ENCODE data around the gene ARHGAP25. TPM values are rescaled to one million over a fixed set of nuclear protein-coding genes. Genes with fewer than 3 reads are reported as not detected.
A peak's percentile ranks its signal among the peaks of the same experiment; 100 is the strongest.

The ARHGAP25 gene
- polyA plus RNA-seq, 1 donor (not counting 4 experiments of a cell fraction or from before 2014, with no cell fraction given) = 25.3 TPM

- peak overlapping the region; percentile 40 for H3K27ac ChIP-seq (ENCODE audit: control insufficient read depth, insufficient read depth, low read length)
- TF ChIP-seq CTCF (optimal IDR thresholded peaks at IDR 0.05 in 1 of 3, IDR thresholded peaks at IDR 0.05 in 1 of 3, conservative IDR thresholded peaks at IDR 0.05 in 1 of 3; ENCODE audit: extremely low read depth in 1 of 3, insufficient read depth in 2 of 3, low read length in 3 of 3) = no peak
- TF ChIP-seq EZH2 (IDR thresholded peaks at IDR 0.05; ENCODE audit: low read length) = no peak
- H3K9me3 ChIP-seq (ENCODE audit: control insufficient read depth, low read depth, low read length) = no peaks in the 10 kb centered on the region
- H3K27me3 ChIP-seq (ENCODE audit: control insufficient read depth, extremely low read depth, insufficient read depth, low read length) = no peaks in the 10 kb centered on the region
- H3K4me1 ChIP-seq (ENCODE audit: control insufficient read depth, extremely low read depth, insufficient read depth, low read length) = peaks cover 39% of the 10 kb centered on the region
- H3K36me3 ChIP-seq (ENCODE audit: control insufficient read depth in 2 of 2, extremely low read depth in 1 of 2, insufficient read depth in 2 of 2, low read length in 2 of 2) = no peaks in the 10 kb centered on the region
- H2AFZ ChIP-seq (ENCODE audit: control insufficient read depth, low read length) = no peak overlapping the region
- H3K4me2 ChIP-seq (ENCODE audit: control insufficient read depth, extremely low read depth, insufficient read depth, low read depth, low read length) = no peak overlapping the region
- H4K20me1 ChIP-seq (ENCODE audit: control insufficient read depth, extremely low read depth, insufficient read depth, low read length) = no peaks in the 10 kb centered on the region
- H3K4me3 ChIP-seq (ENCODE audit: control insufficient read depth in 2 of 3, extremely low read depth in 1 of 3, insufficient read depth in 2 of 3, low read depth in 1 of 3, low read length in 3 of 3) = no peak overlapping the region
- no peak for FAIRE-seq
- H3K79me2 ChIP-seq (ENCODE audit: control insufficient read depth, insufficient read depth, low read length) = no peaks in the 10 kb centered on the region
- no peaks in the 10 kb centered on the region for H3K9me1 ChIP-seq (ENCODE audit: control insufficient read depth, extremely low read depth, insufficient read depth, low read length)
- dilution Hi-C loops (cut with MboI; ENCODE audit: extremely low pct_ligation_motif_present, low sequenced_read_pairs) = no loop called here
- H3K9ac ChIP-seq (ENCODE audit: control insufficient read depth, extremely low read depth, insufficient read depth, low read length) = no peak overlapping the region
- no peak for DNase-seq (ENCODE audit: low read depth, low spot score)
Measured at GRCh38 chr2:68792751-68793150, 58.1 kb downstream of the ARHGAP25 start.

- no peaks in the 10 kb centered on the region for H3K9me1 ChIP-seq (ENCODE audit: control insufficient read depth, extremely low read depth, insufficient read depth, low read length)
- dilution Hi-C loops (cut with MboI; ENCODE audit: extremely low pct_ligation_motif_present, low sequenced_read_pairs) = no loop called here
- H4K20me1 ChIP-seq (ENCODE audit: control insufficient read depth, extremely low read depth, insufficient read depth, low read length) = no peaks in the 10 kb centered on the region
- H3K79me2 ChIP-seq (ENCODE audit: control insufficient read depth, insufficient read depth, low read length) = peaks cover 7% of the 10 kb centered on the region
- no peaks in the 10 kb centered on the region for H3K36me3 ChIP-seq (ENCODE audit: control insufficient read depth in 2 of 2, extremely low read depth in 1 of 2, insufficient read depth in 2 of 2, low read length in 2 of 2)
- H3K4me2 ChIP-seq (ENCODE audit: control insufficient read depth, extremely low read depth, insufficient read depth, low read depth, low read length) = peak overlapping the region; percentile 12
- H3K9ac ChIP-seq (ENCODE audit: control insufficient read depth, extremely low read depth, insufficient read depth, low read length) = no peak overlapping the region
- TF ChIP-seq EZH2 (IDR thresholded peaks at IDR 0.05; ENCODE audit: low read length) (no peak), CTCF (optimal IDR thresholded peaks at IDR 0.05 in 1 of 3, IDR thresholded peaks at IDR 0.05 in 1 of 3, conservative IDR thresholded peaks at IDR 0.05 in 1 of 3; ENCODE audit: extremely low read depth in 1 of 3, insufficient read depth in 2 of 3, low read length in 3 of 3) (no peak)
- no peak overlapping the region for H2AFZ ChIP-seq (ENCODE audit: control insufficient read depth, low read length)
- no peaks in the 10 kb centered on the region for H3K27me3 ChIP-seq (ENCODE audit: control insufficient read depth, extremely low read depth, insufficient read depth, low read length)
- peak overlapping the region in 1 of 3 experiments; percentile 12 for H3K4me3 ChIP-seq (ENCODE audit: control insufficient read depth in 2 of 3, extremely low read depth in 1 of 3, insufficient read depth in 2 of 3, low read depth in 1 of 3, low read length in 3 of 3)
- no peaks in the 10 kb centered on the region for H3K9me3 ChIP-seq (ENCODE audit: control insufficient read depth, low read depth, low read length)
- H3K4me1 ChIP-seq (ENCODE audit: control insufficient read depth, extremely low read depth, insufficient read depth, low read length) = peaks cover 62% of the 10 kb centered on the region
- DNase-seq (ENCODE audit: low read depth, low spot score) = no peak
- peak; percentile 71 for FAIRE-seq
- no peak overlapping the region for H3K27ac ChIP-seq (ENCODE audit: control insufficient read depth, insufficient read depth, low read length)
Measured at GRCh38 chr2:68796295-68796905, 61.8 kb downstream of the ARHGAP25 start.

Data from keratinocyte (primary cell).